GM21786 (cell line): Measurements from ENCODE around the gene RUNDC1.

ENCODE experiments used
- ATAC-seq: cut with Tn5 transposase; IDR thresholded peaks from one replicate; pipeline ENCODE4 v1.9.1; 2021; ENCODE audit not compliant: unreplicated experiment

The RUNDC1 gene

GRCh38 chr17:43033948-43034881 lies 53.9 kb downstream of the RUNDC1 start:
- no peak for ATAC-seq

GRCh38 chr17:43034894-43035293 lies 54.5 kb downstream of the RUNDC1 start:
- no peak for ATAC-seq

DNA sequence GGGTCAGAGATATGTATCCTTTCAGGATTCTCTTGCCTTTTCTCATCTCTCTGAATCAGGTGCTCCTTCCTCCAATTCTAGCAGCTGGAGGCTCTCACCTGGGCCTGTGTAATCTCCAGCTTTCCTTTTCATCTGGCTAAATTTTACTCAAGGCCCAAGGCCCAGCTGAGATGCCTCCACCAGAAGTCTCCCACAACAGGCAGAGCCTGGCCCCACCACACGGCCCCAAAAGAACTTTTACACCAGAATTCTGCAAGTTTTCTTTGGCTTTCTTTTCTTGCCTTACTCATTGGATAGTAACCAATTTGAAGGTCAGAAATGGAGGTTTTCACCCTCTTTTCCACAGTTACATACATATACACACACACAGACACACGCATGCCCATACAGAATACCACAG lies 59.3 kb downstream of the RUNDC1 start:
- ATAC-seq = no peak

GRCh38 chr17:43040655-43041054 lies 60.3 kb downstream of the RUNDC1 start:
- ATAC-seq = no peak

- no peak for ATAC-seq
Measured at GRCh38 chr17:43042025-43042628, 61.8 kb downstream of the RUNDC1 start.
